GM18526 (cell line): ENCODE results near the gene SLC4A5.

Experiments
- POLR2A ChIP-seq: IDR thresholded peaks from 3 replicates; pipeline ENCODE4 v1.6.1; 2011; ENCODE audit not compliant: insufficient read length; ENCODE audit errors: extremely low read depth

Gene SLC4A5

DNA sequence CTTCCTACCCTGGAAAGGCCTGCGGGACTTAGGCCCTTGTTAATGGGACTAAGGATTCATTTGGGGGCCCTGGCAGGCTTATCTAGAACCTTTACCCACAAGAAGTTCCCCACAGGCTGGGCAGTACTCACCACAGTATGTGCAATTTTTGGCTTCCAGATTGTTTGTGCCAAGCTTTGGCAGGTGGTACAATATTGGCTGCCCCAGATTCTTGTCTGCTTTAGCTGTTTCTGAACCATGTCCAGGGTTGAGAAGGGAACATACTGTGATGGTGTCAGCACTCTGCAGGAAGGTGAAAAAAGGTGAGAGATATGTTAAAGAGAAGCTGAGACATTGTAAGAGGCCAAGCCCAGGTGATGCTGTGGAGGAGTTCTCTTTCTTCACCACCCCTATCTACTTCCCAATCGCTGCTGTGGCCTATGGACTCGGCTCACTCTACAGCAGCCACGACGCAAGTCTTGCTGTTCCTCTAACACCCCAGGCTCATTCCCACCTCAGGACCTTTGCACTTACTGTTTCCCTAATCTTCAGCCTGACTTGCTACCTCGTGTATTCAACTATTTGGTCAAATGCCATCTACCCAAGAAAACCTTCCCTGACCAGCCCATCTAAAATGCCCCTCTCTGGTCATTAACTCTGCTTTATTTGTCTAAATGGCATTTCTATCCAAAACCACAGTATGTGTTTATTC lies 9.2 kb downstream of the SLC4A5 start:
- no peak for TF ChIP-seq POLR2A

DNA sequence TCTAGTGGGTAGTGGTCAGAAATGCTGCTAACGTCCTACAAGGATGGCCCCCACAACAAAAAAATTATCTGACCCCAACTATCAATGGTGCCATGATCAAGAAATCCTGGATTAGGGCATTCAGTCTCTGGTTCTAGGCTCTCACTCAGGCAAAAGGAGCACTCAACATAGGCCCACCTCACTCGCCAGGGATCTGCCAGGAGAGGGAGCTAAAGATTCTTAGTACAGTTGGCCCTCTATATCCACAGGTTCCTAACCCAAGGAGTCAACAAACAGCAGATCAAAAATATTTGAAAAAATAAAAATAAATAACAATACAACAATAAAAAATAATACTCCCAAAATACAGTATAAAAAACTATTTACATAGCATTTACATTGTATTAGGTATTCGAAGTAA lies 10.0 kb downstream of the SLC4A5 start:
- no peak for TF ChIP-seq POLR2A

DNA sequence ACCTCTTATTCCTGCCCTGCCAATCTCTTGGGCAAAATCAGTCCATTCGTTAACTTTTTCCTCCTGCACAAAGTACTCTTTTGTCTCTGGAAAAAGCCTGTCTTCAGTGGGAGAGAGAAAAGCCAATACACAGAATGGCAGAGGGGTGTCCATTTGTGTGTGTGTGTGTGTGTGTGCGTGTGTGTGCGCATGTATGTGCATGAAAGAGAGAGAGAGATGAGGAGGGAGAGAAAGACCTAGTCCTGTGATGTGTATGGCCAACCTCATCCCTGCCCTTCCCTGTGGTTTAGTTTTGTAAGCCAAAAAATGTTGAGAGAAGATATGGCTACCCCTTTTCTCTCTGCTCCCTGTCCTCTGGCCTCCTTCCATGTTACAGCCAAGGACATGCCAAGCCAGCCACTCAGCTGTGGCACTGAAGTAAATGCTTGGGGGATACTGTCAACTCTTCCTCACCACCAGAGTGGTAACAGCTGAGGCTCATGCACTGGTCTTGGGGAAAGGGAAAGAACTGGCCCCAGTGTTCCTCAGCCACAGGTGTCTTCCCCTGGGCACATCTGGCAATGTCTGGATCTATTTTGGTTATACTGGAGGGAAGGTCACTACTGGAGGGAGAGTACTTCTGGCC lies 10.6 kb downstream of the SLC4A5 start:
- TF ChIP-seq POLR2A, result no peak

DNA sequence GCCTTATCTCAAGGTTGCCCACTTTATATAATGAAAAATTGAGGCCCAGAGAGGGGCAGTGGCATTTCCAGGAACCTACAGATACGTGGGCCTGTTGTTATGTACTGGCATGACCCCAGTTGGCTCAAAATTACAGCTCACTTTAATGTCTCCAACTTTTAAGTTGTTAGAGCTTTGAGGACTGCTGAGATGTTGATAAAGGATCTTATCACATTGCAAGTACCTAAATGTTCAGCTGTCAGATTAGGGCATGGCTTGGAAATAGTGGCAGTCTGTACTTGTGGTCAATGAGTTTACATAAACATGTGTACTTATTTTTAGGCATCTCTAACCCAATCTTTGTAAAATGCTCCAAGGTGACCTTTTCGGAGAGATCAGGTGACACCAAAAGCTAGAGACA lies 14.6 kb downstream of the SLC4A5 start:
- no peak for TF ChIP-seq POLR2A

DNA sequence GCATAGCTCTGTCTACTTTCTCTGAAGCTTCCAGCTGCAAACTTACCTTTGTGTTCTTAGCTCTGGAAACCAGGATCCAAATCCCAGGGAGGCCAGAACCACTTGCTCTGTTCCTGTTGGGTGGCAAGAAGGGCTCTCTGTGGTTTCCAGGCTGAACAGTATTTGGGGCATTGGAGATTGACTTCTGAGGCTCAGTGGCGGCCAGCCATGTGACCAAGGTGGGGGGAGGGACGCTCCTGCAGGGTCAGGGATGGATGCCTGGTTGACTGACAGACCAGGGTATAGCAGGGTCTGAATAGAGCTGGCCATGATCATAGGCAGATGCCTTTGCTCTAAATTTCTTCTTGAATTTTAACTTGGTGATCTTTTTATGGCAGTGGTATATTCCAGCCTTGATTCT lies 15.1 kb downstream of the SLC4A5 start:
- TF ChIP-seq POLR2A, result no peak

DNA sequence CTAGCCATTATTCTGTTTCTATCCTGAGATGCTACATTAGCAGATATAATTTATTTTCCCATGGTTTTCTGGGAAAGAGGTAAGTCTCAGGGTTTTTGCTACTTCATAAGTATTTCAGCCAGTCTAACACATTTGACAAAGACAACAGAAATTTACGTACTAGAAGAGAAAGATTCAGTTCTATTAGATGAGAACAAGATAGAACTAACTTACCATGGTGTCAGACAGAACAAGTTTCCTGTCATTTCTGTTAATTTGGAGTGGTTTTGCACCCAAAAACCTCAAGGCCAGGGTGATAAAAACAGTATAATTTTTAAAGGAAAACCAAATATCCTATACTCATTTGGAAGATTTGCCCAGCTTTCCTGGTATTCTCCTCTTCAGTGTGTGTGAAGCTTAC lies 15.6 kb downstream of the SLC4A5 start:
- no peak for TF ChIP-seq POLR2A

DNA sequence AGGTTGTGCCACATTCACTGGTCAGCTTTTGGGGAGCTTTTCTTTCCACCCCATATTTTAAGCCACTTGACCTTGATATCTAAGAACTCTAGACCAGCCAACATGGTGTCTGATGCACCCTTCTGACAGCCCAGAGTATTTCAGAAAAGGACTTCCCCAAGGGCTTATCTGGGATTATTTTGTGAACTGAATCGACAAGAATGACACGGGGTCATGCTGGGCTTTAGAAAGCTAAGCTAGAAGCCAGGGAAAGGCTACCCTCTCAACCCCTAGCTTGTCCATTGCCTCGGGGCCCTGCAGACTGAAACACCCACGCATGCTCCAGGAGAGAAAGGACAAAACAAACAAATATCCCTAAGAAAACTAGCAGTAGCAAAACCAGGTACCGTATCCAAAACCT lies 16.0 kb downstream of the SLC4A5 start:
- TF ChIP-seq POLR2A, result no peak

DNA sequence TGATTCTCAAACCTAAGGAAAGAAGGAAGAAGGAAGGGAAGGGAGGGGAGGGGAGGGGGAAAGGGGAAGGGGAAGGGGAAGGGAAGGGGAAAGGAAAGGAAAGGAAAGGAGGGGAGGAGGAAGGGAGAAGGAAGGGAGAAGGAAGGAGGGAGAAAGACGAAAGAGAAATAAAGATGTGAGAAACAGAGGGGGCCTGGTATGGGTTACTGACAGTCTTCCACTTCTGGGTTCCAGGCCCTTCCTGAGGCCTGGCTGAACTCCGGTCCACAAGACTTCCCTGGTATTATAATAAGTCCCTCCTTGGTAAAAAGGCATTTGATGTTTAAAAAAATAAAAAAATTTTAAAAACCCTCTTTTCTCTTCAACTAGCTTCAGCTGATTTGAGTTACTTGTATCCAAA lies 17.4 kb downstream of the SLC4A5 start:
- no peak for TF ChIP-seq POLR2A

DNA sequence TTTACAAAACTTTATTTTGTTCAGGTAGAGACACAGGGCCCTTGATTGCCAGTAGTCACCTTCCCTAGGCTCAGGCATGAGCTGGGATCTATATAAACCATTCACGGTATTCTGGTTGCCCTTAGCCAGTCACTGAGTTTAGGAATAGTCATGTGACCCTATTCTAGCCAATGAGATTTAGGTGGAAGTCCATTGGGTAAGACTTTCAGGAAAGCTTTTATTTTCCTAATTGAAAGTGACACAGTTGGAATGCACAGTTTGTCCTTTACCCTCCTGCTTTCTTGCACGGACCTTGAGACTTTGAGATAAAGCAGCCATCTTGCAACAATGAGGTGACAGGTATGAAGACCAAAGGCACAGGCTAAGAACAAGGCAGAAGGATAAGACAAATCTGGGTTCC lies 21.5 kb downstream of the SLC4A5 start:
- no peak for TF ChIP-seq POLR2A

DNA sequence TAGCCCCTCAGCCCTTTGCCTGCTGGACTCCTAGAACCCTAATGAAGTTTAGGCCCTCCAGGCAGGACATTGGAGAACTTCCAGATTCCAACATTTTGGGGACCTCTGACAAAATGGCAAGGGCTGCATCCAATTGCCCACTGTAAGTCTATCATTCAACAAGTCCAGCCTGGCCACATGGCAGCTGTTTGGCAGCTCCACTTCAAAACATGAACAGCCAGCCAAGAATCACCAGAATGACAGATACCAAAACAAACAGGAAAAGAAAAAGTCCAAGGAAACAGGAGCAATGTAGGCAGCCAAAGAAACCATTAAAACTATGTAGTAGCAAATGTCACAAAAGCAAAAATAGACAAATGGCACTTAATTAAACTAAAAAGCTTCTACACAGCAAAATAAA lies 25.5 kb downstream of the SLC4A5 start:
- TF ChIP-seq POLR2A, result no peak

DNA sequence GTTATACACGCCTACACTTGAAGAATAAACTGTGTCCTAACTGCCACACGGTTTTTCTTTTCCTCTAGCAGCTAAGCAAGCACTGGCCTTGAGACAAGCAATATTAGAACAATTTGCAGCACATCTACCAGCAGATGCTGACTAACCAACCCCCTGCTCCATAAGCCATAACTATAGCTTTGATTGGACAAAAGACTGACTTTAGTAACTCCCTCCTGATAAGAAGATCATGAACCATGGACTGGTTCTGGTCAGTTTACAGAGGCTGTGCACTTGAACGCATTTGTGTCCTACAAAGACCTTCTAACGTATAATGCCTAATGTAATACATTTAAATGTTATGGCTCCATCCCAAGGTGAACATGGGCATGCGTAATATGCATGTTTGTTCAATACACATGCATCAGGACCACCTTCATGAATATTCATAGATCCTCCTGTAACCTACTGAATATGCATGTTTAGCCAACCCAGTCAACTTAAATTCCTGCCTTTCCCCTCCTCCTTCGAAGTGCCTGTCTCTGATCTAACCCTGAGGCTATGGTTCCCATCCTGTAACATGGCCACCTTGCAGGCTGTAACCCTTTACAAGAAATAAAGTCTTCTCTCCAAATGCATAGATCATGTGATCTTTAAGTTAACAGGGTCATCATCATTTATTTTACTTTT lies 26.5 kb downstream of the SLC4A5 start:
- no peak for TF ChIP-seq POLR2A

DNA sequence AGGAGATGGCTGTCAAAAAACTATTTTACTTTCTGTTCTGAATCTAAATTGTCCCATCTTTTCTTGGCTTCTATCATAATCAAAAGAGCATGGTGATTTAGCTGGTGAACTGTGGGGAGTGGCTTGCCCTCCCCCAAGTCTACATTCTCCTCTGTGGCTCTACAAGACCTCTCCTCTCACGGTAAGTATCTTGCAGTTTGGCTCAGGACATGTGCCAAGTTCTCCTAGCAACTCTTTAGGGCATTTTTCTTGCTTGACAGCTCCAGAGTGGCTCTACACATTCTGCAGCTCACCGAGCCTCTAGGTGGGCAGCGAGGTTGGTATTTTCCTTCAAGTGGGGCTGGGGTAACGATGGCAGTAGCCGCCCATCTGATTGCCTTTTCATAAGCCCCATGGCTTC lies 29.1 kb downstream of the SLC4A5 start:
- TF ChIP-seq POLR2A, result no peak

DNA sequence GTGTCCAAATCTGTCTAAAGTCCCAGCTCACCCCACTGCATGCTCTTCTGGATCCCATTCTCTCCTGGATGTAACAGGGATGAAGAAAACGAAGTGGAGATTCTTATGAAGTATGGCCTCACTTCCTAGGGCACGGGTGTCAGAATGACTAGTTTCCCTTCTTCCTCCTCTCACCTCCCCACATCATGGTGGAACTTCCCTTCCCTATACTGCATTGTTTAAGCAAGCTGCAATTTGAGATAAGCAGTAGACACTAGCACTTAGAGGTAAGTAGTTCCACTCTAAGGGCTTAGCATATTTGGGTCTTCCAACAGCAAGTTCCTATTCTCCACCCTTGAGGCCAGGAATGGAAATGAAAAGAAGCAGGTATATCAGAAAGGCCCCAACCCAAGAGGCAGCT lies 29.7 kb downstream of the SLC4A5 start:
- TF ChIP-seq POLR2A, result no peak

DNA sequence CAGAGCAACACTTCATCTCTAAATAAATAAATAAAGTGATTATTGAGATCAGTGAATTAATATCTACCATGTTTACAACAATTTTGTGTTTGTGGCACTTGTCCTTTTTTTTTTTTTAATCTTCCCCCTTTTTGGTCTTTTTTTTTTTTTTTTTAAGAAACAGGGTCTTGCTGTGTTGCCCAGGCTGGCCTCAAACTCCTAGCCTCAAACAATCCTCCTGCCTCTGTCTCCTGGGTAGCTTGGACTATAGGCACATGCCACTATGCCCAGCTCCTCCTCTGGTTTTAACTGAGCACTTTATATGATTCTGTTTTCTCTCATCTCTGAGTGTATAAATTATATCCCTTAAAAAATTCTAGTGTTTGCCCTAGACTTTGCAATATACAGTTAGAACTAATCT lies 30.3 kb downstream of the SLC4A5 start:
- no peak for TF ChIP-seq POLR2A

DNA sequence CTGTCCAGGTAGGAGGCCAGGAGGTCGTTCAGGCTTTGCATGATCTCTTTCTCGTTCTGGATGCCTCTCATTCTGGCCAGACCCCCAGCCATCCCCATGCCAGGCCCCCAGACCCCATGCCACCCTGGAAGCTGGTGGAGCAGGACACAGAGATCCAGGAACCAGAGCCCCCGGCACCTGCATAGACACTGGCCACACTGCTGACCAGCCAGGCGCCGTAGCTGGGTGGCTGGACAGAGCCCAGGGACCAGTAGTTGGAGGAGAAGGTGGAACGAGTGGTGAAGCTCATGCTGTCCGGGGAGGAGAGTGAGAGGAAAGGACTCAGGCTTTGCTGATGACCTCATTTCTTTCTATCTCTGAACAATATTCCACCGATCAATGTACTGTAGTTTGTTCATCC lies 35.5 kb downstream of the SLC4A5 start:
- no peak for TF ChIP-seq POLR2A

DNA sequence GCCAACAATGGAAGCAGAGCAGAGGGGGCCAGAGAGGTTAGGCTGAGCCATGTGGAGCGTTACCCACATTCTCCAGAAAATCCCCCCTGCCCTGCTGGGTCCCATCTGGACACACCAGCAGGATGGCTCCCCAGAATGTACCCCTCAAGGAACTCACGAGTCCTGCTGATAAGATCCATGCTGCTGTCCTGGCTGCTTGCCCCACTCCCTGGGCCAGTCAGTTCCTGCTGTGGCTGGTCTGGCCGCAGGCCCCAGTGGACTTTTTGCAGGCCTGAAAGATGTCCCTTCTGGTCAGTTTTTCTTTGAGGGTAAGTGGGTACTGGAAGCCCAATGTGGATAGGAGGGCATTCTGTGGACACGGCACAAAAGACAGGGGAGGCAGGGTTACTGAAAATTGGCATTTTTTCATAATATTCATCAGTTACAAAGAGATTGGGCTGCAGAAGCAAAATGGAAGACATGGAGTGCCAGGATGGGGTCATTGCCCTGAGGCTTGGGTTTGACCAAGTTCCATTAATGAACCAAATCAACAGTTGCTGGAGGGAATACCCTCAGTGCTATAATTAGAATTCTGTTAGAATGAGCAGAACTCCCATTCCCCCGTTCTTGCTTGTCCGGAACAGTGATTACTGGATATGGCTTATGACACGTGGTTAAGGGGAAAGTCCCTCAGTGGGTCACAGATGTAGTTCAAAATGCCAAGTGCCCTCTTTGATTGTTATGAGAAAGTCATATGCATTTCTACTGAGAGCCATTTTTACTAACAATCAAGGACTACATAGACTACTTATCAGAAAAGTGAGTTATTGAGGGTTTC lies 38.7 kb downstream of the SLC4A5 start:
- TF ChIP-seq POLR2A, result no peak
